ENCODE results near the gene NDST4.
"Not testable (repeated sequence)": the region's sequence is repeated elsewhere in the genome, so short reads cannot be mapped to it uniquely, and the experiment has no call there.

The NDST4 gene

DNA sequence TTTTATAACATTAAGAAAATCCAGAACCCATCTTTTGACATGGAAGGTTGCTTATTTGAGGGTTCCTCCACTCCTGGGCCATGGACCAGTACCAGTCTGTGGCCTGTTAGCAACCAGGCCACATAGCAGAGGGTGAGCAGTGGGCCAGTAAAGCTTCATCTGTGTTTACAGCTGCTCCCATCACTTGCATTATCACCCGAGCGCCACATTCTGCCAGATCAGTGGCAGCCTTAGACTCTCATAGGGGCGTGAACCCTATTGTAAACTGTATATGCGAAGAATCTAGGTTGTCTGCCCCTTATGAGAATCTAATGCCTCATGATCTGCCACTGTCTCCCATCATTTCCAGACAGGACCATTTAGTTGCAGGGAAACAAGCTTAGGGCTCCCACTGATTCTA lies 58.6 kb downstream of the NDST4 start:
- no peak for DNase-seq (ENCODE audit: low read depth)

DNA sequence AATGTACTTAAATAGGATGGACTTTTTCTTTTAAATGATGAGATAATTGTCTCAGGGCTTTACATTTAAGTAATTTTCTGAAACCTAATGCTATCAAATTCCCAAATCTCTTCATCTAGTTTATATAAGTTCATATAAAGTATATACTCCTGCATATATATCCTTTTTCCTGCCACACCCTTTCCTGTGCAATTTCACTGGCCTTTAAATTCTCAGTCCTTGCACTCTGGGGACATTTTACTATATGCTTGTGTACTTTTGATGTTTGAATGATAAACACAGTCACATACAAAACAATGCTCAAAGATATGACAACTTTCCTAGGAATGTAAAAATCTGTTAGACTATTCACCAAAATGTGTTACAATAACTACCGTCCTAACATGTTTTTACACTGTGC lies 60.1 kb downstream of the NDST4 start:
- DNase-seq (ENCODE audit: low read depth), result no peak

DNA sequence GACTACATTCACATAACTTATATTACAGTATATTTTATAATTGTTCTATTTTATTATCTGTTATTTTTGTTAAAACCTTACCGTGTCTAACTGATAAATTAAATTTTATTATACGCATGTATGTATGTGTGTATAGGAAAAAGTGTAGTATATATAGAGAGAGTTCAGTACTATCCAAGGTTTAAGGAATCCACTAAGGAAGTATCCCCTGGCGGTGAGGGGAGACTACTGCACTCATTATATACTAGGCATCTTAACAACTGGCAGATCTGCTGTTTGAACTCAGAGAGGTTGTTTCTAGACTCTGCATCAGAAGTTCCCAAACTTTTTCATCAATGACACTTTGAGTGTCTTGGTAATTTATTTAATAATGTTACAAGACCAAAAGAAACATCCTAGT lies 70.9 kb downstream of the NDST4 start:
- DNase-seq (ENCODE audit: low read depth), result no peak

DNA sequence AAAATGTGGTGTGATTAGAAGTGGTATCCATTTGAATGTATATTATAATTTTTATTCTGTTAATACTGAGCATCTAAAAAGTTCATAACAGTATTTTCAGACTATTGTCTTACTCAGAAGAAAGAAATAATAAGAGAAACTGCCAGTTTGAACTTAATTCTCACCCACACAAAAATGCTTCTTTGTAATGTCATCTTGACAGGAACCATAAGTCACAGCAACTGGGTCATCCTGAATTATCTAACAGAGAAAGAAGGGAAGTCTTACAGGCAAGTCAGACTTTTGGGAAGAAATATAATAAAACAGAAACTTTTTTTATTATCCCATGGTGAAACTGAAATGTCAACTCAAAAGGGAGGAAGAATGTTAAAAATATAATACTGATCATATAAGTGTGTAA lies 83.1 kb downstream of the NDST4 start:
- DNase-seq (ENCODE audit: low read depth), result no peak

DNA sequence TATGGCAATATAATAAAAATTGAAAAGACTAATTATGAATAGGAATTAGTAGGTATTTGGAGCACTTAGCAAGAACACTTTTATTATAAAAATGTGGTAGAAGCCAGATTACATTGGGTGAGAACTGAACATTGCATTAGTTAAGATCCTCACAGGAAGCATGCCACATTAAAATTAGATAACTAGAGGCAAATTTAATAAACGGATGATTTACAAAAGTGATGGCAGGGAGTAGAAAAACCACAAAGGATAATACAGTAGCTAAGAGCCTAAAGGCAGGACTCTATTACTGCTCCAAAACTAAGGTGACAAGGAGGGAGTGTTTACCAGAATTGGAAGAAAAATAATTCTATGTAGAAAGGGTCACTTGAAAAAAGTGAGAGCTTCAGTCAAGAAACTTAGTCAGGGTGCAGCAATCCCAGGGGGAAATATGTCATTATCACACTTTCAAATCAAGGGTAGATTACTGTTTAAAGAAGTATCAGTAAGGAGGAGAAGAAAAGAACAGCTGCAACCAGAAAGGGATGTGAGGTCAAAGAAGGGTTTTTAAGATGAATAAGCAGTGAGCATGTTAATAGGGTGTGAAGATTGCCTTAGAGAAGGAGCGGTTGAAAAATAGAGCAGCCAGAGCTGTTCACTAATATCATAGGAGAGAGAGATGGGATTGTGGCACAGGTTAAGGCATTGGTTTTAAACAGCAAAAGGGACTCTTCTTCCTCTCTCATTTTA lies 84.6 kb downstream of the NDST4 start:
- no peak for DNase-seq (ENCODE audit: low read depth)

DNA sequence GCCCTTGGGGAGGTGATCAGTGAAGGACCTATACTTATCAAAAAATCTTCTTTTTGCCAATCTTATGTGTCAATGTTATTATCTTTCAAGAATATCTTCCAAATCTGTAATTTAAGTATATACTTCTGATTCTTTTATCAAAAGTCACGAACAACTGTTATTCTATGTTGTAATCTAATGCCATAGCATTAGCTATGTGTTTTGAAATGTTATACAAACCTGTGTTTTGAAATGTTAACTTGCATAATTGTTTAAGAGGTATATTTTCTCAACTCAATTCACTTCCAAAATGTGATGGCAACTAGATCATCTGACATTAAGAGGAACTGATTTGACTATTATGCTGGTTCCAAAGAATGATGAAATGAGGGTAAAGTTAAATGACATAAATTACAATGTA lies 113.5 kb downstream of the NDST4 start:
- DNase-seq (ENCODE audit: low read depth), result no peak

DNA sequence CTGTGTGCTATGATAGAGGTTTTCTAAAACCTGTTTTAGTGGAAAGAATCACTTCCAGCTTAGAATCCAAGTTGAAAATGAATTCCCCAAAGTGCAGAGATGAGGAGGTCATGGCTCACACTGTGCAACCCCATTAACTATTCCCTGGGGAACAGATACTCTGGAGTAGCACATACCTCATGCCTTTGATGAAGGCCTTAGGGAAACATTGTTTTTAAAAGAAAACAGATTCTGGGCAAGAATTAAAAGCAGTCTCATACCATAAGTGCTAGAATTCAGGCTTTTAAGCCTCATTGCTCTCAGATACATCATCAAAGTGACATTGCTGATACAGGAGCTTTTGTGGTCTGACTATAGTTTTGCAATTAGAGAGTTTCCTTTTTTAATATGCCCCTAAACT lies 115.1 kb downstream of the NDST4 start:
- DNase-seq (ENCODE audit: low read depth), result no peak

DNA sequence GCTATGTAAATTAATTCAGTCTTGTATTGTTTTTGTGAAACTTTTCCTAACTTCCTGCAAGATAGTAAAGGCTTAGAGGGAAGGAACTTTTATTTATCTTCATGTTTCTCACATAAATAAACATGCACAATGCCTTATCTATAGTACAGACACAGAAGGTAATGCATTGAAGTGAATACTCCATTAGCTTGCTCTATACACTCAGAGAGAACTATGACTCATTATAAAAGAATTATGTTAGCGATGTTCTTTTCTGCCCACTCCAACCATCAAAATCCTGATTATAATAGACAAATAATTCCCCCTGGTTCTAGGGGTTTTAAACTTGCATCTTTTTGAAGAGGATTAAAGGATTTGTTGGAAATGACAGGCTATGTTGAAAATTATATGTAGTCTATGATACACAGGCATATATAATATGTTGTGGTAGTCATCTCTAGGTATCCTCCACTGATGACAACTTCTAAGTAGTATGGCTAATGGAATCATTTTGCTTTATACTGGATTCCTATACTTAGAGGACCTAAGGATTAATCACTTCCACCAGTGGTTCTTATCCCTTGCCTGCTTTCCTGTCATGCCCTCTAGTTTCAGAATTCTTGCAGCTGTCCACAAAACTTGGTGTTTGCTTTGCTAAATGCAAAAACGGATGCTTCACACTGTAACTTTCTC lies 115.7 kb downstream of the NDST4 start:
- DNase-seq (ENCODE audit: low read depth), result no peak

DNA sequence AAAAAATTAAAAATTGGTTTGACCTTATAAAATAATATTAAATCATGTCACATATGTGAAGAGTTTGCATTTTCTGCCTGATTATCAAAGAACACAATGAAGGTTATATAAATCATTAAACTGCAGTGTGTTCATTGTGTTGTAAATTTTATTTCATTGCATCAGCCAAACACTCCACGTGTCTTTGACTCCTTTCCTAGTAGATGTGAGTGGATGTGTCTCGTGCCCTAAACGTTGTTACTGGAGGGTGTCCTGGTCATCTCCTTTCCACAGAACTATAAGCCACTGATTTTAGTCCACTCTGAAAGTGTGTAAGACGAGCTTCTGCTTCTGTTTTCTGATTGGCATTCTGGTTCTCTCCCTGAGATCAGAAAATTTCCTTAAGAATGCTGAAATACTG lies 127.3 kb downstream of the NDST4 start:
- DNase-seq (ENCODE audit: low read depth), result no peak

DNA sequence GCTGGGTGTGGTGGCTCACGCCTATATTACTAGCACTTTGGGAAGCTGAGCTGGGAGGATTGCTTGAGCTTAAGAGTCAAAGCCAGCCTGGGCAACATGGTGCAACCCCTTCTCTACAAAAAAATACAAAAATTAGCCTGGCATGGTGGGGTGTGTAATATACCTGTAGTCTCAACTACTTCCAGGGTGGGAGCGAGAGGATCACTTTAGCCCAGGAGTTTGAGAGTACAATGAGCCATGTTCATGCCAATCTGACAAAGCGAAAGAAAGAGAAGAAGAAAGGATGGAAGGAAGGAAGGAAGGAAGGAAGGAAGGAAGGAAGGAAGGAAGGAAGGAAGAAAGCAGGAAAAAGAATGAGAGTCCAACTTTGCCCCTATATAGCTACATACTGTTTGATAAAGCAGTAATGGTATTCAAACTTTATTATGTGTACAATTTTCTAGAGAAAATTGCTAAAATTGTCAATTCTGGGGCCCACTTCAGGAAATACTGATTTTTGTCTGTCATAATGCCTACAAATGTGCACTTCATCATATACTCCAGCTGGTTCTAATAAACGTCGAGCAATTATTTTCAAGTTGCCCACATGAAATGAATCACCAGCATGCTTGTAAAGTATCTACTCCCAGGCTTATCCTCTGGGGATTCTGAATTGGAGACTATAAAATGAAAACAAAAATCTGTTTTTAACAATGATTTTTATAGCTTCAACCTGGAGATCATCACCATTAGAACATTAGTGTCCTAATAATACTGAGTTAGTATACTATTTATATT lies 132.3 kb downstream of the NDST4 start:
- no peak for DNase-seq (ENCODE audit: low read depth)

DNA sequence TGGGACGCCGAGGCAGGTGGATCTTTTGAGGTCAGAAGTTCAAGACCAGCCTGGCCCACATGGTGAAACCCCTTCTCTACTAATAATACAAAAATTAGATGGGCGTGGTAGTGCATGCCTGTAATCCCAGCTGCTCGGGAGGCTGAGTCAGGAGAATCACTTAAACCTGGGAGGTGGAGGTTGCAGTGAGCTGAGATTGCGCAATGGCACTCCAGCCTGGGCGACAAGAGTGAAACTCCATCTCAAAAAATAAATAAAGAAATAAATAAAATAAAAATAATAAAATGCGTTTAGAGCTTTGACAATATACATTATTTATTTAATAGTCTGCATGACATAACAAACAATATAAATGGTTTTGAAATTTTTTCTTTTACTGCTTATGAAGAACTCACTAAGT lies 133.0 kb downstream of the NDST4 start:
- not testable (repeated sequence) for DNase-seq (ENCODE audit: low read depth)

DNA sequence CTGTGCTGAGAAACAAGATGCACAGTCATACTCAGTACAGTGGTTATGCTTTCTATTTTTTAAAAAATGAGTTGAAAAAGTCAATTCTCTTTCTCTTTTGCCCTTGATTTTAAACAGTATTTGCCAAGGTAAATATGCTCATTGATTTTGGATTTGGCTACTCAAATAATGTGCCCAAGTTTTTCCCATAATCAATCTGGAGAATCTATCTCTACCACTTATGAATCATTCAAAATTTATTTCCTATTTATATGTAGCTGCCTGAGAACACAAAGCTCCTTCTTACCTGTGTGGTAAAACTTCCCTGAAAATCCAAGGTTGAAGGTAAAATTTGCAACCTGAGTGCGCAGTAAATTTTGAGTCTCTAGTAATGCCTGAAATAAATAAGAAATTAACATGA lies 136.5 kb downstream of the NDST4 start:
- no peak for DNase-seq (ENCODE audit: low read depth)

DNA sequence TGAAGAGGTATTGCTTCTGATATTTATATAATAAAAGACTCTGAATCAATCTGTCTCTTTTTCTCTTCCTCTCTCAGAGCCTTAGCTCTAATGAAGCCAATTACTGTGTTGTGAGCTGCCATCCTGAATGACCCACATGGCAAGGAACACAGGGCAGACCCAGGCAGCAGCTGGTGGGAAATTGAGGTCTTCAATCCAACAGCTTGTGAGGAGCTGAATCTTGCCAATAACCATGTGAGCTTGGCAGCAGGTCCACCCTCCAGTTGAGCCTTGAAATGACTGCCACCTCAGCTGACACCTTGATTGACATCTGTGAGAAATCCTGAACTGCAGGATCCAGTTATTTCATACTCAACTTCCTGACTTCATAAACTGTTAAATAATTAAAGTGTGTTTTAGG lies 149.4 kb downstream of the NDST4 start:
- DNase-seq (ENCODE audit: low read depth), result no peak

DNA sequence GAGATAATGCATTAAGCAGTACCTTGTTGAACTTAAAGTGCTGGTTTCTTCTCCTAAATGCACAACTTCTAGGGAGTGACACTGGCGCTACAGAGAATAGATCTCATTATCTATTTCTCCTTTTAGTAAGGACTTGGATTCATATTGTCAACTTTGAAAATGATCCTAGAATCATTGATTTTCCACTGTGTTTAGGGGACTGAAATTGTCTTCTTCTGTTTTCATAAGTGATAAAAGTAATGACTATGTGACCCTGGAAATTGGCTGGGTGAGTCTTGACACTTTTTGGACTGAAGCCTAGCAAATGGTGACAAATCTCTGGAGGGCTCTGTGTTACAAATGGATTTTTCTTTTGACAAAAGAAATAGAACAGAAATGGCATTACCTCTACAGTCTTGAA lies 167.8 kb downstream of the NDST4 start:
- DNase-seq (ENCODE audit: low read depth), result no peak

DNA sequence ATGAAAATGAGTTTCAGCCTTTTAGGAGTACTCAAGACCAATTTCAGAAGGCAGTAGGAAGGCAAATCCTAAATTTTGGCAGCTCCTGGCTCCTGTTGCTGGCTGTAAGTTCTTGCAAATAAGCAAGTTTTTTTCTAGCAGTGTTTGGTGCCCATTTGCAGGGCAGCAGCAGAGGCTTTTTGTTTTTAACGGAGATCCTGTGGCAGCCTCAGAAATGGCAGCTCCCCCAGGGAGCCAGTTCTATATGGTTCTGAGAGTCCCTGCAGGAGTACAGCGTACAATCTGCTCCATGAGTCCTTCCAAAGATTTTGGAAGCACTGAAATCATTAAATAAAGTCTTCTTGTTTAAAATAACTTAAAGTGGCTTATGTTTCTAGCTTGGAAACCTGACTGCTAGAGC lies 171.9 kb downstream of the NDST4 start:
- DNase-seq (ENCODE audit: low read depth), result no peak

DNA sequence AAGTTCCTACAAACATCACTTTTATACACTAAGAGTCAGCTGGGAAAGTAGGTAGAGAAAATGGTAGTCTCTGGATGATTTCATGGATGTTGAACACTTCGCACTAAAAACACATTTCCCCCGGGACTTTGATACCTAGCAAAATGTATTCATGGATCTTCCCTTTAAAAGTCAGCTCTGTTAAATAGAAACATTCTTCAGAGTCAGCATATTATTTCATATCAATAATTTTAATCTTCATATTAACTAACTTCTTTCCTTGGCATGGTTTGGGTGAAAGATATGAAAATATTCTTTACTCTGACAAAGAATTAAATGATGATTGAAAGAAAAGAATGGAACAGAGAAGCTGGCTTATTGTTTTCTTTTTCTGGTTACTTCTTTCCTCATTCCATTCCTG lies 185.5 kb downstream of the NDST4 start:
- no peak for DNase-seq (ENCODE audit: low read depth)

DNA sequence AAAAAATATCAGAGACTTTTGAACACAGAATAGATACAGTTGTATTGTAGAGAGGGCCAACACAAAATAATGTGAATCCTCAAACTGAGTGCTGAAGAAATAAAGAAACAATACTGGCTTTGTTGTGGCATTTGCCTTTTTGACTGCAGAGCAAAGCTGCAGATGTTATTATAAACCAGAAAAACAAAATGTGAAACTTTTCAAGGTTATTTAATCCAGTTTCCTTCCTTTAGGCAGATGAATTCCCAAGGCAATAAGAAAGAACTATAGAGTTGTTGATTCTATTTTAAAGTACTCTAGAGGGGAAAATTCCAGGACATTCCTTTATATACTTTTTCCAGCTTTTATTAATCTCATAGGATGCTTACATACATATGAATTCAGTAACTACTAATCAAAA lies 186.8 kb downstream of the NDST4 start:
- no peak for DNase-seq (ENCODE audit: low read depth)

DNA sequence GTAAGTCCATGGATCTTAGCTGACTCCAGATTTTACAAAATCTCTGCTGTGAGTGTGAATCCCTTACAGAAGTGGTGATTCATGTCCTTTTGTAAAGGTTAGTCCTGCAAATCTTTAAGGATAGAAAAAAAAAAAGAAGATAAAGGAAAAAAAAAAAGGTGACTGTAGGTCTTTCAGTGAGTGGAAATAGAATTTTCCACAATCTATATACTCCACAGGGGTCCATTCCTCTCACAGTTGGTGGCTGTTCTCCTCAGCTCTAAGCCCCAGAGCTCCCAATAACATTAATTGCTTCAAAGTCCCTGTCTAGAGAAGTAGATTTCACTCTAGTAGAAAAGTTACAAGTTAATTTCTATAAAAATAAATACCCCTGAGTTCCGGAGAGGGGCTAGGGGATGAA lies 189.1 kb downstream of the NDST4 start:
- DNase-seq (ENCODE audit: low read depth), result no peak

DNA sequence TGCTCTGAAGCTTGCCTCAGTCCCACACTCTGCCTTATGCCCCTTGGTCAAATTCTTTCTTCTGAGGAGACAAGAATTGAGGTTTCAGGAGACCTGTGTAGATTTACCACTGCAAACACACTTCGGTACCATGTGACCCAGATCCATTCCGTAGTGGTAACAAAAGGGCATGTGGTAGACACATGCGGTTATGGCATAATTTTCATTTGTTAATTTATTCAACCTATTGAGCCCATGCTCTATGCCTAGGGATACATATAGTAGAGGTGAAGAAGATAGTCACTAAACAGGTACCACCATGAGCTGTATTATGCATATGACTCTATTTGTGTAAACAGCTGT lies 190.9 kb downstream of the NDST4 start:
- no peak for DNase-seq (ENCODE audit: low read depth)

DNA sequence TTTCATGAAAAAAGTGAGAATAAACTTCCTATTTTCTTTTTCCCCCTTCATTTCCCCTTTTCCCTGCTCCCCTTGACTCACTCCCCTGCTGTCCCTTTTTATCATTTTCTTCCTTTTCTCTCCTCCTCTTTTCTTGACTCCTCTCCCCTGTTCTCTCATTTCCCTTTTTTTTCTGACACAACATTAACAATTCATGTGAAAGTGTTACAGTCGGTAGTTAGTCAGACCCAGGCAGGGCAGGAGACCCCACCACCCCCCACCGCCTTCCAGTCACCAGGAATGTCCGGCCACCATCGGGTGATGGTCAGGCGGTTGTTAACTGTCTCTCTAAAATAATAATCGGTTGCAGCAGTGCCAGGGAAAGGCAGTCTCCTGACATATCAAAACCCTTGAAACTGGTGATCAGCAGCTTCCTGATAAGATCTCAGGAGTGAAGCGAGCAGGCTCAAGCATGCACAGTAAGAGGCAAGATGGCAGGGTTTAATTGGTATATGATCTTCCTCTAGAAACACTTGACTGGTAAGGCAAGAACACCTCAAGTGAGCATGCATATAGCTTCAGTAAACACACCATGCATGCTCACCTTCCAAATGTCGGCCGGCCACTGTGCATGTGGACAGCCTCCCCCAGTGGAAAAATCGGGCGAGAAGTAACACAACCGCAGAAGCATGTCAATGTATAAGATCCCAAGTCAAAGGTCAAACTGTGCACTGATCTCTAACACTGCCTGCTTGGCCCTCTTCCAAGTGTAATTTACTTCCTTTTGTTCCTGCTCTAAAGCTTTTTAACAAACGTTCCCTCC lies 191.4 kb downstream of the NDST4 start:
- no peak for DNase-seq (ENCODE audit: low read depth)

DNA sequence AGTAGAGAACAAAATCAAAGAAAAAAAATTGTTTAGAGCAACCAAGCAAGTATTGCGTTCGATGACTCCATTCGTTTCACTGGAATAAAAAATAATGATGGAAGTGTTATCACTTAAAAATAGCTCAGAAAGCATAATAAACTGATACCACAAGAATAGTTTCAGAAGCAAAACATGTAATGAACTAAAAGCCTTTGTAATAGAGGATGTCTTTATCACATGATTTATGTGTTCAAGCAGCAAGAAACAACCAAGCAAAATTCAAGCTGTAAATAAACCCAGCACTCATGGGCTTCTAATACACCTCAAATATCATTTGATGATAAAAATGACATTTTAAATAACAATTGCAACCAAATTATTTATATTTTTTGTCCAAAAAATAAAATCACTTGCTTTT lies 192.2 kb downstream of the NDST4 start:
- DNase-seq (ENCODE audit: low read depth), result no peak

DNA sequence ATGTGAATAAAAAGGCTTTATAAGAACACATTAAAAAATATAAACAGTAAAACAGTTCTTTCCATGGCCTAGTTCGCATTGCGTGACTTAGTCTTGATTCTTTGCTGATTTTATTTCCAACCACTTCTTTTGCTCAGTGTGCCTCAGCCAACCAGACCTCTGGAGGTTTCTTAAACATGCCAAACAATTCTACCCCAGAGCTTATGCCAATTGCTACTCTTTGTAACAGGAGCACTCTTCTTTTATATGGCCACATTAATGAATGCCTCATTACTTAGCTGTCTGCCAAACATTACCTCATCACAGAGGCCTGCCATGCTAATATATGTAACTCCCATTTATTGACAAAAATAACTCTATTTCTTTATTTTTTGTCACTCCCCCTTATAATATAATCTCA lies 202.3 kb downstream of the NDST4 start:
- no peak for DNase-seq (ENCODE audit: low read depth)

DNA sequence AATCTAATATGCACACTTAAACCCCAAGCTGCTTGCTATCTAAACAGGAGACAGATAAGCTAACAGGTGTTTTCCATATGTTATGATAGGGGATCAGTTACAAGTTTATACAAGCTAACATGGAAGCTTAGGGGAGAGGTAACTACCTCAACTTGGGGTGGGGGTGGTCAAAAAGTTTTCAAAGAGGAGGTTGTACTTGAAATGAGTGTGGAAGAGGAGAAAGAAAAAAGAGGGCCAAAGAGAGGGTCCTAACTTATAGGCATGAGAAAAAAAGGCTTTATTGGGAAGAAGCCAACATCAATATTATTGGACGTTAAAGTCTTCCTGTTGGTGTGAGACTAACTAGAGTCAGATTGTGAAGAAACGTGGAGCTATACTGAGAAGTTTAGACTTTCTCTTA lies 205.9 kb downstream of the NDST4 start:
- no peak for DNase-seq (ENCODE audit: low read depth)
